Loucy (cell line): ENCODE measurements around the gene PIK3C3.

Source experiments
- H2AFZ ChIP-seq: fragments of 200-600 bp; sonication (generic); 2 replicates; pipeline ENCODE4 v1.6.0; 2016; ENCODE audit warnings: antibody characterized with exemption, mild to moderate bottlenecking, low read length, moderate library complexity
- H3F3A ChIP-seq: fragments of 200-600 bp; 2 replicates; pipeline ENCODE4 v1.6.0; 2016; ENCODE audit warnings: antibody characterized with exemption, low read depth, mild to moderate bottlenecking
- H3K27me3 ChIP-seq: fragments of 200-600 bp; sonication (generic); 2 replicates; pipeline ENCODE4 v1.6.1; 2014; ENCODE audit warnings: low read length, mild to moderate bottlenecking; ENCODE audit not compliant: insufficient read depth, poor library complexity, severe bottlenecking
- H3K36me3 ChIP-seq: fragments of 200-600 bp; sonication (generic); 2 replicates; pipeline ENCODE4 v1.6.1; 2016; ENCODE audit warnings: low read length; ENCODE audit not compliant: insufficient read depth
- H3K4me1 ChIP-seq: fragments of 200-600 bp; sonication (generic); 2 replicates; pipeline ENCODE4 v1.5.1; 2014; ENCODE audit warnings: low read length, mild to moderate bottlenecking; ENCODE audit not compliant: insufficient read depth, poor library complexity, severe bottlenecking
- H3K4me2 ChIP-seq: fragments of 200-600 bp; sonication (generic); 2 replicates; pipeline ENCODE4 v1.6.0; 2014; ENCODE audit warnings: antibody characterized with exemption, low read length, low read depth, mild to moderate bottlenecking; ENCODE audit not compliant: poor library complexity, severe bottlenecking
- H3K4me3 ChIP-seq: fragments of 200-600 bp; sonication (generic); 2 replicates; pipeline ENCODE4 v1.5.1; 2014; ENCODE audit warnings: low read length, mild to moderate bottlenecking, mixed read lengths; ENCODE audit not compliant: poor library complexity, severe bottlenecking
- H3K79me2 ChIP-seq: fragments of 200-600 bp; sonication (generic); 2 replicates; pipeline ENCODE4 v1.6.1; 2014; ENCODE audit warnings: low read length; ENCODE audit not compliant: insufficient read depth
- H3K9ac ChIP-seq: fragments of 200-600 bp; sonication (generic); 2 replicates; pipeline ENCODE4 v1.6.0; 2014; ENCODE audit warnings: mild to moderate bottlenecking, low read depth, low read length, moderate library complexity; ENCODE audit not compliant: poor library complexity, severe bottlenecking
- H3K9me2 ChIP-seq: fragments of 200-600 bp; sonication (generic); replicated peaks from 2 replicates; pipeline ENCODE4 v1.6.1; 2016; ENCODE audit warnings: low read depth, low read length, mixed read lengths
- H3K9me3 ChIP-seq: fragments of 200-600 bp; sonication (generic); 2 replicates; pipeline ENCODE4 v1.6.1; 2014; ENCODE audit warnings: mild to moderate bottlenecking, antibody characterized with exemption, low read length, low read depth; ENCODE audit not compliant: insufficient read depth
- H4K20me1 ChIP-seq: fragments of 200-600 bp; sonication (generic); 2 replicates; pipeline ENCODE4 v1.6.0; 2014; ENCODE audit warnings: antibody characterized with exemption, low read length, mild to moderate bottlenecking; ENCODE audit not compliant: insufficient read depth, poor library complexity, severe bottlenecking
- EZH2phosphoT487 ChIP-seq: fragments of 200-600 bp; IDR thresholded peaks from 2 replicates; pipeline ENCODE4 v1.6.1; 2018; ENCODE audit warnings: antibody characterized with exemption, mild to moderate bottlenecking, moderate library complexity, borderline replicate concordance
- TF ChIP-seq, protein P1 (sequence below): fragments of 200-600 bp; sonication (generic); conservative IDR thresholded peaks from 2 replicates; pipeline ENCODE4 v1.5.1; 2014; ENCODE audit warnings: mild to moderate bottlenecking, antibody characterized with exemption, low read length

Gene PIK3C3

DNA sequence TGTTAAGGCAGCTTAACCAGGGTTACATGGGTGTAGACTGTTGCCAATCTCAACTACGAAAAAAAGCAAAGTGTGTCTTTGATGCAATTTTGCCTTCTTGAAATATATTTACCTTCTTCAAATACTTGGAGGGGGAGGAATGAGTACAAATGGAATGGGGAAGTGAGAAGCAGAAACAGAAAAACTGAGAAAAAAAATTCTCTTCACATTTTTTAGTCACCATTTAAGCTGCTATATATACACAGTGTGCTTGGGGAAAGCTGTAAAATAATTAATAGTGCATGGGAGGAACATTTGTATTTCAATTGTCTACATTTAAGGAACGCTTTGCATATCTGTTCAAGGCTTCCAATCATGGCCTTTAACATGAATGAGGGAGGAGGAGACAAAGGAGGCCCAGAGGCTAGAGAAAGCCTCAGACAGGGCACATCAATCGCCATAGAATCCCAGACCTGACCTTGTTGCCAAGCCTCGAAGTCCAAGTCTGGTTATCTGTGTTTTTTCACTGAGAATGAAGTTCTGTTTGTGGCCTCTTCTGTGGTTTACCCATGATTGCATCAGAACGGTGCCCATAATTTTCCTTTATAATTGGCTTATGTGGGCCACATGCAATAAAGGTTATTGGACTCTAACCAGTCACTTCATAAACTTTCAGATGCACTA lies 158.6 kb downstream of the PIK3C3 start:
- Histone ChIP-seq H3K36me3 (no peaks in the 10 kb centered on the region), H3K27me3 (no peaks in the 10 kb centered on the region), H3K79me2 (no peaks in the 10 kb centered on the region), H3F3A (no peaks in the 10 kb centered on the region), H3K9me2 (no peaks in the 10 kb centered on the region), H3K4me3 (peak overlapping the region; percentile 2), H2AFZ (peak overlapping the region; percentile 84), H3K9me3 (no peaks in the 10 kb centered on the region), H3K4me2 (peak overlapping the region; percentile 43), H3K9ac (peak overlapping the region; percentile 13), H4K20me1 (no peaks in the 10 kb centered on the region), H3K4me1 (peaks cover 9% of the 10 kb centered on the region)
- TF ChIP-seq, protein P1, sequence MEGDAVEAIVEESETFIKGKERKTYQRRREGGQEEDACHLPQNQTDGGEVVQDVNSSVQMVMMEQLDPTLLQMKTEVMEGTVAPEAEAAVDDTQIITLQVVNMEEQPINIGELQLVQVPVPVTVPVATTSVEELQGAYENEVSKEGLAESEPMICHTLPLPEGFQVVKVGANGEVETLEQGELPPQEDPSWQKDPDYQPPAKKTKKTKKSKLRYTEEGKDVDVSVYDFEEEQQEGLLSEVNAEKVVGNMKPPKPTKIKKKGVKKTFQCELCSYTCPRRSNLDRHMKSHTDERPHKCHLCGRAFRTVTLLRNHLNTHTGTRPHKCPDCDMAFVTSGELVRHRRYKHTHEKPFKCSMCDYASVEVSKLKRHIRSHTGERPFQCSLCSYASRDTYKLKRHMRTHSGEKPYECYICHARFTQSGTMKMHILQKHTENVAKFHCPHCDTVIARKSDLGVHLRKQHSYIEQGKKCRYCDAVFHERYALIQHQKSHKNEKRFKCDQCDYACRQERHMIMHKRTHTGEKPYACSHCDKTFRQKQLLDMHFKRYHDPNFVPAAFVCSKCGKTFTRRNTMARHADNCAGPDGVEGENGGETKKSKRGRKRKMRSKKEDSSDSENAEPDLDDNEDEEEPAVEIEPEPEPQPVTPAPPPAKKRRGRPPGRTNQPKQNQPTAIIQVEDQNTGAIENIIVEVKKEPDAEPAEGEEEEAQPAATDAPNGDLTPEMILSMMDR = no peak
- no peak for TF ChIP-seq EZH2phosphoT487

DNA sequence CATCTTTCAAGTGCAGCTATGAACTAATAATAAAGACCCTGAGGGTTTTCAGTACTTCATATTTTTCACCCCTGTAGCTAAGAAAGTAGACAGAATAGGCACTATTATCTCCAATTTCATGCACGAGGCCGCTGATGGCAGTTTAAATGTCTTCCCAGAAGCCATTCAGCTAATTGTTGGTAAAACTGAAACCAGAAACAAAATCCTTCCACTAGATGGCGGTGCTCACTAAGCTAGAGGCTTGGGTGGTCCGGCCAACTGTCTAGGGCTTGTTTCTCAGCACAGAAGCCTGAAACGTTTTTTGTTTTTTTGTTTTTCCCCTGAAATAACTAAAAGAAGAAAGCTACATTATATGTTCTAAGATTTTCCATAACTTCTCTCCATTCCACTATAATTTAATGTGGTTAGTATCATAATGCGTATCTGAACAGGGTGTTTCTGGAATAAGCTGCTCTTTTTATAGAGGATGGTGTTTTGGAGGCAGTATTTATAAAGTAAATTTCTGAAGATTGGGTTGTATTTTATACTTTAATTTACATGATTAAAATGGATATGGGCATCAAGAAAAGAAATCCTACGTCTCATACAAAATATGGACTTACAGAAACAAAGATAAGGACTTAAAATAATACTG lies 159.4 kb downstream of the PIK3C3 start:
- Histone ChIP-seq H3K27me3 (no peaks in the 10 kb centered on the region), H3F3A (no peaks in the 10 kb centered on the region), H3K36me3 (no peaks in the 10 kb centered on the region), H4K20me1 (no peaks in the 10 kb centered on the region), H3K9me2 (no peaks in the 10 kb centered on the region), H3K9me3 (no peaks in the 10 kb centered on the region), H3K4me3 (peak overlapping the region; percentile 2), H3K4me2 (peak overlapping the region; percentile 43), H3K9ac (peak overlapping the region; percentile 13), H3K4me1 (peaks cover 9% of the 10 kb centered on the region), H3K79me2 (no peaks in the 10 kb centered on the region), H2AFZ (peak overlapping the region; percentile 84)
- TF ChIP-seq, protein P1 = peak; percentile 91
- no peak for TF ChIP-seq EZH2phosphoT487

DNA sequence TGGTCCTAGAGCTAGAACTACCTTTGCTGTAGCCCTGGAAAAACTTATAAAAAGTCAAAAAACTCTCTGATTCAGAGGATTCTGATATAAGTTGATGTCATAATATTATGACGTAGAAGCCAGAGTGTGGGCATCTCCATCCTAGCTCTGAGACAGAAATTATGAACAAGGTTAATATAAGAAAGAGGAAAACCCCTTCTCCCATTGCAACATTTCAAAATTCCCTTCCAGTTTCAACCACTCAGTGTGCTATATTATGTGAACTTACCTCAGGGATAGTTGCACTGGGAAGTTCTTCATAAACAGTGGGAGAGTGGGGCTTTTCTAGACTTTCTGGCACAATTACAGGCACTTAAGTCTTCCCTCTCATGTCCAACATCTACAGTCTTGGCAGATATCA lies 171.6 kb downstream of the PIK3C3 start:
- Histone ChIP-seq H3K79me2 (no peaks in the 10 kb centered on the region), H3K9me2 (no peaks in the 10 kb centered on the region), H3K27me3 (no peaks in the 10 kb centered on the region), H3K9me3 (no peaks in the 10 kb centered on the region), H3K4me1 (no peaks in the 10 kb centered on the region), H3K4me2 (no peak overlapping the region), H4K20me1 (no peaks in the 10 kb centered on the region), H3K9ac (no peak overlapping the region), H3F3A (no peaks in the 10 kb centered on the region), H3K4me3 (no peak overlapping the region), H2AFZ (no peak overlapping the region), H3K36me3 (no peaks in the 10 kb centered on the region)
- no peak for TF ChIP-seq EZH2phosphoT487
